HG03066 (cell line): ENCODE measurements around the gene CXCL13.
"Not testable (repeated sequence)": the region's sequence is repeated elsewhere in the genome, so short reads cannot be mapped to it uniquely, and the experiment has no call there.

Experiments used
- ATAC-seq: cut with Tn5 transposase; IDR thresholded peaks from one replicate; pipeline ENCODE4 v1.9.1; 2021; ENCODE audit warnings: low read depth; ENCODE audit not compliant: unreplicated experiment

Gene CXCL13

GRCh38 chr4:77605210-77605902, at the start of gene CXCL13:
CXCL13 (plus strand) TSS chr4:77605820; CDS start chr4:77605866, 46 bp downstream.
- no peak for ATAC-seq

DNA sequence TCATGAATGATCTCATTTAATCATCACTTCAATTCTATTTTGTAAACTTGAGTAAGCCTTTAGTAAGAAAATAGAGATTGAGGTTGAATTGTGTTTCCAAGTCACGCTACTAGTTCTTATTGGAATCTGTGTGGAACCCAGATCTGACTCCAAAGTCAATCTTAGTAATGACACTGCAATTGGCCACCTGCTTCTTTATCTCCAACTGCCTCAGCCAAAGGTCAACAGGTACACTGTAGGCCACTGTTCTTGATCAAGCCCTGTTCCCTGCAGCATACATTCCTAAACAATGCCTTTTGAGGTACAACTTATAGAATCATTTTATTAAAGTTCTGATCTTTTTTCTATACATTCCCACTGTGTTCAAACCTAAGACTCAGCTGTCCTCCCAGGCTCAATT, 45.5 kb upstream of the CXCL13 start:
- ATAC-seq = no peak

- ATAC-seq = not testable (repeated sequence)
Observed at GRCh38 chr4:77561720-77562119, 43.9 kb upstream of the CXCL13 start.

- ATAC-seq = no peak
Observed at GRCh38 chr4:77564231-77564630, 41.4 kb upstream of the CXCL13 start.

- no peak for ATAC-seq
Observed at GRCh38 chr4:77566148-77566547, 39.5 kb upstream of the CXCL13 start.

DNA sequence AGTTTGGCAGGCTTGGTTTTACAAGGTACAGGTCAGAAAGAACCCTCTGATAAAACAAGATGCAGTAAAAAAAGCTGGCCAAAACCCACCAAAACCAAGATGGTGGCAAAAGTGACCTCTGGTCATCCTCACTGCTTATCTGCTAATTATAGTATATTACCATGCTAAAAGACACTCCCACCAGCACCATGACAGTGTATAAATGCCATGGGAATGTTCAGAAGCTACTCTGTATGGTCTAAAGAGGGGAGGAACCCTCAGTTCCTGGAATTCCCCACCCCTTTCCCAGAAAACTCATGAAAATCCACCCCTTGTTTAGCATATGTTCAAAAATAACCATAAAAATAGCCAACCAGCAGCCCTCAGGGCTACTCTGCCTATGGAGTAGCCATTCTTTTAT, 38.1 kb upstream of the CXCL13 start:
- no peak for ATAC-seq

DNA sequence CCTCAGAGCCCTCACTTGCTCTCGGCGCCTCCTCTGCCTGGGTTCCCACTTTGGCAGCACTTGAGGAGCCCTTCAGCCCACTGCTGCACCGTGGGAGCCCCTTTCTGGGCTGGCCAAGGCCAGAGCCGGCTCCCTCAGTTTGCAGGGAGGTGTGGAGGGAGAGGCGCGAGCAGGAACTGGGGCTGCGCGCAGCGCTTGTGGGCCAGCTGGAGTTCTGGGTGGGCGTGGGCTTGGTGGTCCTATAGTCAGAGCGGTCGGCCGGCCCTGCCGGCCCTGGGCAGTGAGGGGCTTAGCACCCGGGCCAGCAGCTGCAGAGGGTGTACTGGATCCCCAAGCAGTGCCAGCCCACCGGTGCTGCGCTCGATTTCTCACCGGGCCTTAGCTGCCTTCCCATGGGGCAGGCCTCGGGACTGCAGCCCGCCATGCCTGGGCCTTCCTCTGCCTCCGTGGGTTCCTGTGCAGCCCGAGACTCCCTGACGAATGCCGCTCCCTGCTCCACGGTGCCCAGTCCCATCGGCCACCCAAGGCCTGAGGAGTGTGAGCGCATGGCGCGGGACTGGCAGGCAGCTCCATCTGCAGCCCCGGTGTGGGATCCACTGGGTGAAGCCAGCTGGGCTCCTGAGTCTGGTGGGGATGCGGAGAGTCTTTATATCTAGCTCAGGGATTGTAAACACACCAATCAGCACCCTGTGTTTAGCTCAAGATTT, 35.0 kb upstream of the CXCL13 start:
- not testable (repeated sequence) for ATAC-seq

DNA sequence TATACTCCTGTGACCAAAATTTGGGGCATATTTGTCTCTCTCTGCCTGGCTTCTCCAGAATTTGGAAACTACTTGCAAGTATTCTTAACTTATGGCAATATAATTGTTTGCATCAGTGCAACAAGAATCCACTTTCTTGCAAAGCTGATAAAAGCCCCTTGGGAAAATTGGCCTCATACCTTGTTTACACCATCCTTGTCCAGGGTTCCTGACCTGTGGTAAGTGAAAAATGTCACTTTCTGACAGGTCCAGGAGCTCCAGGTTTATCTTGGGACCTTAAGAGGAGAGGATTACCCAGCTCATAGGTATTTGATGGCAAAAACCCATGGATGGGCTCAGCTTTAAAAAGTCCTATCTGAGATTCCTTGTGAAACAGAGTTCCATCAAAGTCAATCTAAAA, 29.3 kb upstream of the CXCL13 start:
- no peak for ATAC-seq

DNA sequence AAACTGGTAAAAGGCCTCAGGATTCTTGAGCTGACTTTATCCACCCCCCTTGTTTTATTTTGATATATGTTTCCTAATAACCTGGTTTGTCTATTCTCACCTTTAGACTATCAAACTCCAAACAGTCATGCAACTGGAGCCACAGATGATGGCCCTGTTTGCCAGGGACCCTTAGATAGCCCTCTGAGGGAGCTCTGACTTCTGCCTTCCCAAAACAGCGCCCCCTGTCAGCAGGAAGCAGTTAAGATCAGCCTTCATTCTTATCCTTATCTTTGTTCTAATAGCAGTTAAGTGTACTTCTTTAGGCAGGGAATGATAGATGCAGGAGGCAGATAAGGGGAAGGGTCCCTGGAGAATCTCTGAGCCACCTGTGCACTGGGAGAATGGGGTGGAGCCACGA, 27.5 kb upstream of the CXCL13 start:
- no peak for ATAC-seq

DNA sequence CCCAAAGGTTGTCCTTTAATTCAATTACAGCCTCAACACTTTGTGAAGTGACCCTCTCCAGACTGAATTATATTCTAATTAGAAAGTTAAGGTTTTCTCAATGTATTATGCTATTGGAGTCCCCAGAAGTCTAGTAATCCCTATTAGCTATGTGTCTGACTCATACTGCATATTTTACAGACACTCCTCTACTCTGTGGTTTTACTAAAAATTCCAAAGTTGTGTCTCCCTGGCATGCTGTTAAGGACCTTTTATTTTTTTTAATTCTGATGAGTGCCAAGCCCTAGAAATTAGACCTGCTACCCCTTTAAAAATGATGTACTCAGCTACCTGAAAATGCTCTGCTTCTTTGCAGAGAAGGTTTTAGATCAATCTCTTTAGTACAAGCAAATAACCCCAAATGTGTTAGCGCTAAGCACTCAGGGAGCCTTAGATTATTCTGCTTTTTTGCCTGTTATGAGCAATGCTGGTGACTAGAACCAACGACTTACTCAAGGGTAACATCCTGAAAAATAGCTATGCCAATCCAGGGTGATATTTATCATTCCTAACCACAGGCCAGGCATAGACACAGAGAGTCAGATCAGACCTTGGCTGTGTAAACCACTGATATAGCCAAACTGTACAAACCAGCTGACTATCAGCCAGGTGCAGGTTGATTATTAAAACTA, 26.1 kb upstream of the CXCL13 start:
- no peak for ATAC-seq

DNA sequence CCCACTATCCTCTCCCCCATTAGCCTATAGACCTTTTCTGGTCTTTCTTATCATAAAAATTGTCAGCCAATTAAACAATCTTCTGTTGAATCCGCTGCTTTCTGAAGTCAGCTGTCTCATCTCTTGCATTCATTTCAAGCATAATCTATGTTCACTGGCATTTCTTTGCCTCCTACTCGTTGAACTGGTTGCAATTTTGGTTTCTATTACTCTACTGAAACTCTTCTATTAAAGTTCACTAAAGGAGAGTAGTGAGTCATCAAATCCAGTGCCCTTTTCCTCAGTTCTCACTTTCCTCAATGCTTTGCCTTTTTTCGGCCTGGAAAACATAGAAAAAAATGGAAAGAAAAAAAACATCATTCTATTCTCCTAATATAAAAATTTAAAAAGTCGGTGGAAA, 23.9 kb upstream of the CXCL13 start:
- ATAC-seq = peak; percentile 69

GRCh38 chr4:77582156-77582555, 23.5 kb upstream of the CXCL13 start:
- no peak for ATAC-seq

DNA sequence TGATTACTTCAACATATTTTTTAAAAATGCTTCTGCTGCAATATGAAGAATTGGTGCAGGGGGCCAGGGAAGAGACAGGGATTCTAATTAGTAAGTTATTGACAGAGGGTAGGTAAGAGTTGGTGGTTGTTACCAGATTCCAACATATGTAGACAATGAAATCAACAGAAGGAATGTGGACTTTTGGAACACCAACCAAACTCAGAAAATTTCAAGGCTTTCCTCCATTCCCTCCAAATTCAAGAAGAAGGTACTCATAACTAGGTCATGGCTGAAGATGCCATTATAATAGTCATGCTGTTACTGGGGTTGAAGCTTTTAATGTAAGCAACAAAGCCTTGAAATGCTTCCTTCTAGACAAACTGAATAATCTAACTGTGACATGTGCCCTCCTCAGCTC, 22.9 kb upstream of the CXCL13 start:
- ATAC-seq = no peak

- peak; percentile 97 for ATAC-seq
Observed at GRCh38 chr4:77586951-77587383, 18.7 kb upstream of the CXCL13 start.

DNA sequence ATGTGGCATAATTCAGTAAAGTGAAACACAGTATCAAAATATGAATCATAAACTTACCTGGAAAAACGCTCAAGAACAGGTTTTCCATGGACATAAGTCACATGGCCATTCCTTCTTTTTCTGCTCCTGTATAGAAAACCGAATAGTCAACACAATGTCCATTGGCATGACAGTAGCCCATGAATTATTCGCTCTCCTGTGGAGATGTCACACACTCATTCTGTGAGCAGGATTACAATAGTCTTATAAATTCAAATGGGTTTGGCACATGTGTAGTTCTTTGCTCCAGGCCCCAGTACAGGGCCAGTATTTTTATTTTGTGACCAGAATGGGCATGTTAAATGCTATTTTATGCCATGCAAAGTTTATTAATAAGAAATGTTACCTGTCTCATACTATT, 15.1 kb upstream of the CXCL13 start:
- ATAC-seq = no peak

DNA sequence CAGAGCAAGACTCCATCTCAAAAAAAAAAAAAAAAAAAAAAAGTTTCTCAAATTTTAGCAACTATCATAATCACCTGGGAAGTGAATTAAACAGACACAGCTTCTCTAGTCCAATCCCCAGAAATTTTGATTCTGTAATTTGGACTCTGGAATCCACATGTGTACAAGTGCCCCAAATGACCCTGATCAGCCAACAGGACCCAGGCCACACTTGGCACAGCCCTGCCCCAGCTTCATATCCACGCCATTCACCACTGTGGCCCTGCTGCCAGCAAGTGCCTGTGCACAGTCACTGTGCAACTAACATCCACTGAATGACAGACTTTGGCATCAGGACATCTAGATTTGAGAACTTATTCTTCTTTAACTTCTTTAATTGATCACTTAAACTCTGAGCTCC, 14.1 kb upstream of the CXCL13 start:
- ATAC-seq = no peak

DNA sequence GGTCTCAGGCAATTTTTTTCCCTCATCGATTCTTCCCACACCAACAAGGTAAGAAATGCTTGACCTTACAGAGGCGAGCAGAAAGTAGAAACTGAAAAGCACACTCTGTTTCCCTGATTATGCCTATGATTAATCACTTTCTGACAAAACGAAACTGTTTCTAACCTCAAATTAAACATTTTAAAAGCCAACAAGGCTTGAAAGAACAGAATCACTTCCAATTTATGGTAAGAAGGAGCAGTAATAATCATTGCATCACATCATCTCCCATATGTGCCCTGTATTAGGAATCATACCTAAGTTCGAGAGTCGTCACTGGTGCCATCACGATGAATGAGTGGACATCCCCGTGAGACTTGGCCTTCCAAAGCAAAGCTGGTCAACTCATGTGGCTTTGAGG, 12.5 kb upstream of the CXCL13 start:
- ATAC-seq = no peak

GRCh38 chr4:77593993-77594392, 11.6 kb upstream of the CXCL13 start:
- ATAC-seq = no peak

- no peak for ATAC-seq
Observed at GRCh38 chr4:77595364-77595973, 10.2 kb upstream of the CXCL13 start.

DNA sequence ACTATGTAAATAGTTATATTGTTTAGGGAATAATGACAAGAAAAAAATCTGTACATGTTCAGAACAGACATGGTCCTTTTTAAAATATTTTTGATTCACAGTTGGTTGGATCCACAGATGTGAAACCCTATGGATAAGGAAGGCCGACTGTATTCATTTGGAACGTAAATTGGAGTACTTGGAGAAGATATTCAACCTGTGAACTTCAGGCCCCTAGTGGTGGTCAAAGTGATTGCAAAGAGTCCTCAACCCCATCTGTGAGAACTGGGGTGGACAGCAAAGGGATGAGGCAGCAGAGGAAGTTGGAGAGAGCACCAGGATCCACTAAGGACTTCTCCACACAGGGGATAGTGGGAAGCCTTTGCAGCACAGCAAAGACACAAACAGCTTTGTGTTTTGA, 6.2 kb upstream of the CXCL13 start:
- ATAC-seq = no peak
